ENCODE data around the gene UNC79.
"Not testable (repeated sequence)": the region's sequence is repeated elsewhere in the genome, so short reads cannot be mapped to it uniquely, and the experiment has no call there.

UNC79 gene

DNA sequence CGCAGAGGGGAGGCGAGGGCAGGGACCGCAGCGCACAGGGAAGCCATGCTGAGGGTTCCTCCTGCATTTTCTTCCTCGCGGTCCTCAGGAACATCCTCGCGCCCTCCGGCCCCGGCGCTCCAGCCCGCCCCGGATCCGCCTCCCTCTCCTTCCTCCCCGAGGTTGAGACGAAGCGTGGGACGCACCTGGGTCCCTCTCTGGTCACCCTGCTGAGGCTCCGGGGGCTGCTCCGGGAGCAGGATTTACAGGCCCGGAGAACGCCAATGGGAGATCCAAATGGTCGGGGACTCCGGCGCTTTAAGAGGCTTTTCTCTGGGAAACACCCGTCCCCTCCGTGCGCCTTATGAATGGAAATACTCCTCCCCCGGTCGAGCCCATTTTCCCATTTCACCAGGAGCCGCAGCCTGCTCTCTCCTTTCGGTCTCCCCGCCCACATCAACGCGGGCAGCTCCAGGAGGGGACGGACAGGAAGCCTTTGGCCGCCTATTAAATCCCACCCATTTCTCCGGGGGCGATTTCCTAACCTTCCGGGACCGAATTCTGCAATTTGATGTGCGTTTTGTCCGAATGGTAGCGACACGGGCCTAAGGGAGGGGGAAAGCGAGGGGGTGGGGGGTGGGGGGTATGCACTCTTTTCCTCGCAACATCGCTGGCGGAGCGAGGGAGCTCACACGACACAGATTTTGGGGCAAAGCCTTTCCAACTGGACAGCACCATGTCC, at the start of gene UNC79:
Gene UNC79 (plus strand): TSS at position 625 of the 721 bp plus-strand sequence. CDS start 91 bp downstream, at position 716.
- Histone ChIP-seq H3K27me3 (replicated peaks; ENCODE audit: control insufficient read depth, insufficient read depth, low read length) (no peaks in the 10 kb centered on the region; the same call in 1 of the 2 replicates), H3K36me3 (ENCODE audit: control insufficient read depth, insufficient read depth, low read length) (no peaks in the 10 kb centered on the region), H3K4me3 (replicated peaks; ENCODE audit: low read depth, low read length) (no peak within 1 kb of the TSS)
- DNase-seq (ENCODE audit: extremely low read depth, insufficient read length): no peak
- TF ChIP-seq CTCF (IDR thresholded peaks at IDR 0.05; ENCODE audit: insufficient read depth, low read length, poor library complexity, severe bottlenecking): no peak

- Histone ChIP-seq H3K4me3 (replicated peaks; ENCODE audit: low read depth, low read length) (no peak overlapping the region), H3K36me3 (ENCODE audit: control insufficient read depth, insufficient read depth, low read length) (no peaks in the 10 kb centered on the region), H3K27me3 (replicated peaks; ENCODE audit: control insufficient read depth, insufficient read depth, low read length) (no peaks in the 10 kb centered on the region)
- no peak for DNase-seq (ENCODE audit: extremely low read depth, insufficient read length)
- no peak for TF ChIP-seq CTCF (IDR thresholded peaks at IDR 0.05; ENCODE audit: insufficient read depth, low read length, poor library complexity, severe bottlenecking)
Observed at GRCh38 chr14:93381644-93382043, 49.1 kb upstream of the UNC79 start.

- H3K27me3 ChIP-seq (replicated peaks; ENCODE audit: control insufficient read depth, insufficient read depth, low read length); DNase-seq (ENCODE audit: extremely low read depth, insufficient read length); H3K4me3 ChIP-seq (replicated peaks; ENCODE audit: low read depth, low read length); H3K36me3 ChIP-seq (ENCODE audit: control insufficient read depth, insufficient read depth, low read length): not testable (repeated sequence)
Observed at GRCh38 chr14:93384256-93384655, 46.5 kb upstream of the UNC79 start.

DNA sequence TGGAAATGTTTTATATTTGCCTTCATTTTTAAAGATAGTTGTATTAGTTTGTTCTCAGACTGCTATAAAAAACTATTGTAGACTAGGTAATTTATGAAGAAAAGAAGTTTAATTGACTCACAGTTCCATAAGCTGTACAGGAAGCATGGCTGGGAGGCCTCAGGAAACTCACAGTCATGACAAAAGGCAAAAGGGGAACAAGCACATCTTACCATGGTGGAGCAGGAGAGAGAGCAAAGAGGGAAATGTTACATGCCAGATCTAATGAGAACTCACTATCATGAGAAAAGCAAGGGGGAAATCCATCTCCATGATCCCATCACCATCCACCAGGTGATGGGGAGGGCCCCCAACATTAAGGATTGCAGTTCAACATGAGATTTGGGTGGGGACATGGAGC, 35.5 kb upstream of the UNC79 start:
- TF ChIP-seq CTCF (IDR thresholded peaks at IDR 0.05; ENCODE audit: insufficient read depth, low read length, poor library complexity, severe bottlenecking): no peak
- no peak overlapping the region for H3K4me3 ChIP-seq (replicated peaks; ENCODE audit: low read depth, low read length)
- H3K27me3 ChIP-seq (replicated peaks; ENCODE audit: control insufficient read depth, insufficient read depth, low read length): no peaks in the 10 kb centered on the region
- no peak for DNase-seq (ENCODE audit: extremely low read depth, insufficient read length)
- no peaks in the 10 kb centered on the region for H3K36me3 ChIP-seq (ENCODE audit: control insufficient read depth, insufficient read depth, low read length)

- Histone ChIP-seq H3K36me3 (ENCODE audit: control insufficient read depth, insufficient read depth, low read length) (no peaks in the 10 kb centered on the region), H3K4me3 (replicated peaks; ENCODE audit: low read depth, low read length) (no peak overlapping the region), H3K27me3 (replicated peaks; ENCODE audit: control insufficient read depth, insufficient read depth, low read length) (no peaks in the 10 kb centered on the region)
- no peak for TF ChIP-seq CTCF (IDR thresholded peaks at IDR 0.05; ENCODE audit: insufficient read depth, low read length, poor library complexity, severe bottlenecking)
- DNase-seq (ENCODE audit: extremely low read depth, insufficient read length): no peak
Observed at GRCh38 chr14:93396456-93396855, 34.3 kb upstream of the UNC79 start.

- H3K27me3 ChIP-seq (replicated peaks; ENCODE audit: control insufficient read depth, insufficient read depth, low read length): no peaks in the 10 kb centered on the region
- TF ChIP-seq CTCF (IDR thresholded peaks at IDR 0.05; ENCODE audit: insufficient read depth, low read length, poor library complexity, severe bottlenecking): no peak
- no peaks in the 10 kb centered on the region for H3K36me3 ChIP-seq (ENCODE audit: control insufficient read depth, insufficient read depth, low read length)
- DNase-seq (ENCODE audit: extremely low read depth, insufficient read length): no peak
- no peak overlapping the region for H3K4me3 ChIP-seq (replicated peaks; ENCODE audit: low read depth, low read length)
Observed at GRCh38 chr14:93398491-93398890, 32.2 kb upstream of the UNC79 start.
